T-helper 17 cell (primary cell): ENCODE results near the gene MST1R. TPM values are rescaled to one million over a fixed set of nuclear protein-coding genes. Genes with fewer than 3 reads are reported as not detected.
A peak's percentile ranks its signal among the peaks of the same experiment; 100 is the strongest.
"Not testable (repeated sequence)": the region's sequence is repeated elsewhere in the genome, so short reads cannot be mapped to it uniquely, and the experiment has no call there.

Source experiments
- ATAC-seq: fragments of 150-1000 bp; cut with Tn5 transposase; 2 replicates; pipeline ENCODE4 v1.10.0; 2021; ENCODE audit warnings: mild to moderate bottlenecking, moderate library complexity
- DNase-seq, 3 donors: peaks; one replicate each; pipeline versions ENCODE4 v3.0.0 to v3.0.0-alpha.2; 2020 to 2021
- H3K9me3 ChIP-seq: one replicate; pipeline ENCODE4 v1.7.0; 2013; ENCODE audit warnings: low read length, mild to moderate bottlenecking; ENCODE audit not compliant: control insufficient read depth, poor library complexity, severe bottlenecking
- H3K27ac Mint-ChIP-seq: one replicate; pipeline ENCODE4 v1.8.0; 2022; ENCODE audit warnings: mild to moderate bottlenecking, moderate library complexity, mixed read lengths
- H3K27me3 Mint-ChIP-seq: one replicate; pipeline ENCODE4 v1.8.0; 2022; ENCODE audit warnings: mixed read lengths
- H3K36me3 Mint-ChIP-seq: one replicate; pipeline ENCODE4 v1.8.0; 2022; ENCODE audit warnings: low read depth, mixed read lengths
- H3K4me1 Mint-ChIP-seq: one replicate; pipeline ENCODE4 v1.8.0; 2022; ENCODE audit warnings: mild to moderate bottlenecking, mixed read lengths
- H3K4me3 Mint-ChIP-seq: one replicate; pipeline ENCODE4 v1.8.0; 2022; ENCODE audit warnings: mild to moderate bottlenecking, moderate library complexity, mixed read lengths
- total RNA-seq, 4 donors: library from RNA in 2 of 4; stranded (reverse) in 2 of 4; gene quantifications; one replicate each; pipeline ENCODE4 v1.2.3 and lab custom pipeline; 2022 to 2026

The MST1R gene
- total RNA-seq: 1 to 10 TPM in 1 of 2 donors, under 1 TPM in 1; 0.63 to 1.7 TPM
- total RNA-seq (lab: John Stamatoyannopoulos, UW): 0.60 to 1.5 reads per million in 2 donors

GRCh38 chr3:49903451-49904424 is at the start of gene MST1R:
MST1R (minus strand) TSS chr3:49903873; CDS start chr3:49903609, 264 bp downstream.
- H3K9me3 ChIP-seq: no peaks in the 10 kb centered on the region
- H3K36me3 Mint-ChIP-seq: no peaks in the 10 kb centered on the region
- ATAC-seq (peak; percentile 98), DNase-seq (peak; percentile 73 to 78 (median 76))
- H3K4me3 Mint-ChIP-seq: peak within 1 kb of the TSS; percentile 88
- peaks cover 26% of the 10 kb centered on the region for H3K4me1 Mint-ChIP-seq
- H3K27ac Mint-ChIP-seq: peak within 1 kb of the TSS; percentile 69
- no peaks in the 10 kb centered on the region for H3K27me3 Mint-ChIP-seq

GRCh38 chr3:49952924-49953323 is 49.3 kb upstream of the MST1R start:
- Mint-ChIP-seq H3K27me3 (no peaks in the 10 kb centered on the region), H3K4me1 (peaks cover 21% of the 10 kb centered on the region), H3K4me3 (no peak overlapping the region), H3K36me3 (no peaks in the 10 kb centered on the region), H3K27ac (peak overlapping the region; percentile 21)
- no peak for ATAC-seq
- no peaks in the 10 kb centered on the region for H3K9me3 ChIP-seq
- no peak for DNase-seq

GRCh38 chr3:49942651-49943050 is 39.0 kb upstream of the MST1R start:
- peaks cover 4% of the 10 kb centered on the region for H3K36me3 Mint-ChIP-seq
- ATAC-seq (no peak), DNase-seq (no peak)
- H3K4me1 Mint-ChIP-seq: peaks cover 16% of the 10 kb centered on the region
- H3K27me3 Mint-ChIP-seq: no peaks in the 10 kb centered on the region
- no peaks in the 10 kb centered on the region for H3K9me3 ChIP-seq
- no peak overlapping the region for H3K27ac Mint-ChIP-seq
- peak overlapping the region; percentile 28 for H3K4me3 Mint-ChIP-seq

DNA sequence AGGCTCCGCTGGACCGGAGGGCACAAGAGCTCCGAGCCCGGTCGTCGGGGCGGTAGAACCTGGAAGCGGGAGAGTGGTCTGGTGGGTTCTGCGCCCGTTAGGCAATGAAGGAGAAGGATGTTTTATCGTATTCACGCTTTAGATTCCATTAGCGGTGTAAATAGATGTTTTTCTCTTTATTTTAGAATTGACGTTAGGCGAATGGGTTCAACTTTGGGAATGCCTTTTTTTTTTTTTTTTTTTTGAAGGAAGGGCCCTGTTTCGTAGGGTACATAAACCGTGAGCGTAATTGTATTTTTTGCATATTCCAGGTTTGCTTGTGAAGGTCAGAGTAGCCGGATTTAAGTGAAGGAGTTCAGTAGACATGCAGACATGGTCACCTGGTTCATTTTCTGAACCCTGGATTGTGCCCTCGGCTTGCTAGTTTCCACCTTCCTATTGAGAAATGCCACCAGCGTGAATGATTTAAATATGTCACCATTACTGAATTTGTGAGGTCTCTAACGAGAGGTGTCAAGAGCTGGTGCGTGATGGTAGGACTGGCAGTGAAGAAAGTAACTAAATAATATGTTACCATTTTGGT is 37.1 kb upstream of the MST1R start:
- peak overlapping the region; percentile 97 for H3K27ac Mint-ChIP-seq

DNA sequence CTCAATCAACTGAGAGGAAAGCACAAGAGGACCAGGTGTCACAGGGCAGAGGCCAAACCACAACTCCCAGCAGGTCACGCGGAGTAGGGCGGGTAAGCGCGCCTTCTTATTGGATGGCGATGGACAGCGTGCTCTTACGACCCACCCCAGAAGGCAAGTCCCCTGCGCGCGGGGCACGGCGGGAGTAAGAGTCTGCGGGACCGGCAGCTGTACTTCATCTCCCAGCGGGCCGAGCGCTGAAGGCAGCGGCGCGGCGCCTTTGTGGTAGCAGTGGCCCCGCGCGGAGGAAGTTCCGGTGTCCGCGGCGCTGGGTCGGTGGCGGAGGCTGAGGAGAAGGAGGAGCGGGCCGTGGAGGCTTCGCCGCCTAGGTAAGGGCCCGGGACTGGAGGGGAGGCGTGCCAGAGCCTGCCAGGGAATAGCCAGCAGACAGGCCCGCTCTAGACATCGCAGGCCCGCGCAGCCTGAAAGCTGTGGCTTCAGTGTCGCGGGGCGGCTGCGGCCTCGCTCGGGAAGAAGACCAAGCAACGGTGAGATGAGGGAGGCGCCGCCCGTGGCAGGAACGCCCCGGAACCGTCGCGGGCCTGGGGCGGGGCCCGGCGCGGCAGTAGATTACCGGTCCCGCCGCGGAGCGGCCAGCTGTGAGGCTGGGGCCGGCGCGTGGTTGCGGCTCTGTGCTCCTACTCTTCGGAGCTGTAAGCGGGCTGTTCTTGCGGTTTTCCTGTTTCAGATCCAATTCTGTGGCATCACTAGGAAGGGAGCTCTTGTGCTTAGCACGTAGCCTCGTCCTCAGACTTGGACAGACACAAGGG is 36.4 kb upstream of the MST1R start, which contains the start of gene RBM6:
TSS of gene RBM6 (plus strand) at position 293 of the 809 bp plus-strand sequence. CDS start 22,492 bp downstream, outside the sequence.
- Mint-ChIP-seq H3K27me3 (no peaks in the 10 kb centered on the region), H3K27ac (peak within 1 kb of the TSS; percentile 97), H3K4me1 (peaks cover 15% of the 10 kb centered on the region), H3K4me3 (peak within 1 kb of the TSS; percentile 98), H3K36me3 (peaks cover 7% of the 10 kb centered on the region)
- H3K9me3 ChIP-seq: no peaks in the 10 kb centered on the region
- ATAC-seq (peak; percentile 97), DNase-seq (peak; percentile 87 to 88 (median 88))

More for the DNA sequence above, 37.1 kb upstream of the MST1R start:
- ATAC-seq (no peak), DNase-seq (no peak)
- Mint-ChIP-seq H3K4me1 (peaks cover 14% of the 10 kb centered on the region), H3K27me3 (no peaks in the 10 kb centered on the region), H3K36me3 (peaks cover 4% of the 10 kb centered on the region), H3K4me3 (peak overlapping the region; percentile 98)
- H3K9me3 ChIP-seq: no peaks in the 10 kb centered on the region

DNA sequence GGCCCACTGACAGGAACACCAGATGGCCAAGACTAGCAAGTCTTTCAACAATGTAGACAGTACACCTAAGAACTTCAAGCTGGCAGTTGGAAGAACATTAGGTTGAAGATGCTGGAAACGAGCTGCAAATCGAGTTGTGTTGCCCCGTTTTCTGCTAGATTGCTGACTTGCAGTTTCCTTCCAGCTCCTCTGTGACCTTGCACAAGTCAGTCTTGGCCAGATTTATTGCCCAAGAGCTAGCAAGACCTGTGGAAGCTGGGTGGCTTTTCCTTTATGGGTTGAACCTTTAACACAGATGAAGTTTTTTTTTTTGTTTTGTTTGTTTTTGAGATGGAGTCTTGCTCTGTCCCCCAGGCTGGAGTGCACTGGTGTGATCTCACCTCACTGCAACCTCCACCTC is 33.4 kb upstream of the MST1R start:
- no peaks in the 10 kb centered on the region for H3K9me3 ChIP-seq
- no peak for DNase-seq
- ATAC-seq: no peak
- no peaks in the 10 kb centered on the region for H3K27me3 Mint-ChIP-seq
- peaks cover 5% of the 10 kb centered on the region for H3K36me3 Mint-ChIP-seq
- no peak overlapping the region for H3K27ac Mint-ChIP-seq
- H3K4me1 Mint-ChIP-seq: peaks cover 12% of the 10 kb centered on the region
- H3K4me3 Mint-ChIP-seq: no peak overlapping the region

GRCh38 chr3:49932281-49932680 is 28.6 kb upstream of the MST1R start:
- H3K36me3 Mint-ChIP-seq, DNase-seq, H3K27me3 Mint-ChIP-seq, H3K9me3 ChIP-seq, H3K4me3 Mint-ChIP-seq, ATAC-seq: not testable (repeated sequence)
- Mint-ChIP-seq H3K27ac (peak overlapping the region; percentile 37), H3K4me1 (peaks cover 24% of the 10 kb centered on the region)

DNA sequence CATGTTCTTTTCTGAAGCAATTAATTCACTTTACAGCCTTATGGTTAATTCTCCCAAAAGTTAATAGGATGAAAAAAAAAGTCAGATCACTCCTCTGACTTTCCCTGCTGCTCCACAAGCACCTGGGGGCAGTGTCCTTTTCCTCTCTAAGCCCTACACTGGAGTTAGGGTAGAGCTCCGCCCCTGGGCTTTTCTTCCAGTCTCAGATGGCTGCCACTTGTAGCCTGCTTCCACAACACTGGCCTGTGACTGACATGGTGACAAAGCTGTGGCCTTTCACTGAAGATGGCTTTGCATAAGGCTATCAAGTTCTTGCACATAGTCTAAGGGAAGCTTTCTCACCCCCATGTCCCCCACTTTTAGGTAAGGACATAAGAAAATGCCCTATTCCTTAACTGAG is 27.2 kb upstream of the MST1R start:
- DNase-seq (no peak), ATAC-seq (no peak)
- no peaks in the 10 kb centered on the region for H3K27me3 Mint-ChIP-seq
- peak overlapping the region; percentile 33 for H3K4me3 Mint-ChIP-seq
- no peaks in the 10 kb centered on the region for H3K9me3 ChIP-seq
- H3K4me1 Mint-ChIP-seq: peaks cover 27% of the 10 kb centered on the region
- H3K27ac Mint-ChIP-seq: peak overlapping the region; percentile 37
- peaks cover 2% of the 10 kb centered on the region for H3K36me3 Mint-ChIP-seq

- no peak for DNase-seq
Measured at GRCh38 chr3:49930168-49930690, 26.6 kb upstream of the MST1R start.

DNA sequence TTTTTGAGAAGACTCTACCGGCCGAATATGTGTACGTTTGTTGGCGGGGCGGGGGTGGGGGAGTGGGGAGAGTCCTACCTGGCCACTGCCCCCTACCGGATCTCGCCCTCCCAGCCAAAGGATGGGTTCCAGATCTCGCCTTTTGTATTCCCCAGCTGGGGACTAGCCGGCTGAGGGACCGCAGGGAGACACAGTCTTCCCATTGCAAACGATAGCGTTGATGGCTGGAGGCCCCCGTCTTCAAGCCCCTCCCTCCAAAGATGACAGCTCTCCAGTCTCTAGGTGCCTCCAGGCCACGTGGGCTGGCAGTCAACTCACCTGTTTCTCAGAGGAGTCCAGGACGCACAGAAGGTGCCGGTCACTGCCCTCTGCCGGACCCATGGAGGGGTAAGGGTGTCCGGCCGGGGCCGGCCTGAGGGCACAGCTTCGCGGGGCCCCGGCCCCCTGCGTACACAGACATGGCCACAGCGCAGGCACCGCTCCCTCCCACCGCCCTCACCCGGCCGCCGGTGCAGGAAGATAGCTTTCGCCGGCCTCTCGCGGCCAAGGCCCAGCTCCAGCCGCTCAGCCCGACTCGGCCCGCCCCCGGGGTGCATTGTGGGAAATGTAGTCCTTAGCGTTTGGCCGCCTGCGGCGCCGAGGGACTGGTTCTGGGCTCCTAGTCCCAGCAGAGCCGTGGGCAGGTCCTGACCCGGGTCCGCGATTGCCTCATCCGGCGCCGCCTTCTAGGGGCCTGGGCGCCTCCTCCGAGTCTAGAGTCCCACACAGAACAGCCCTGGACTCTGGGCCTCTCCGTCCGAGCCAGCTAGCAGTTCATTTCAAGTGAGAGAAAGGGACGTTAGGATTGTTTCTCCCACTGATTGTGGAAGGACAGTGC is 25.9 kb upstream of the MST1R start, which contains the start of gene MON1A:
TSS of gene MON1A (minus strand) at position 521 of the 877 bp plus-strand sequence. CDS start 16,465 bp downstream, outside the sequence.
- Mint-ChIP-seq H3K4me1 (peaks cover 26% of the 10 kb centered on the region), H3K27me3 (no peaks in the 10 kb centered on the region), H3K4me3 (peak within 1 kb of the TSS; percentile 84), H3K36me3 (no peaks in the 10 kb centered on the region), H3K27ac (peak within 1 kb of the TSS; percentile 92)
- ATAC-seq (peak; percentile 97), DNase-seq (peak; percentile 76 to 79 (median 78))
- no peaks in the 10 kb centered on the region for H3K9me3 ChIP-seq

More at GRCh38 chr3:49930168-49930690, 26.6 kb upstream of the MST1R start:
- H3K4me3 Mint-ChIP-seq: peak overlapping the region; percentile 84
- peaks cover under 1% of the 10 kb centered on the region for H3K36me3 Mint-ChIP-seq
- no peaks in the 10 kb centered on the region for H3K27me3 Mint-ChIP-seq
- no peaks in the 10 kb centered on the region for H3K9me3 ChIP-seq
- no peak for ATAC-seq
- H3K27ac Mint-ChIP-seq: peak overlapping the region; percentile 92
- peaks cover 26% of the 10 kb centered on the region for H3K4me1 Mint-ChIP-seq

- Mint-ChIP-seq H3K27ac (no peak overlapping the region), H3K4me3 (peak overlapping the region; percentile 84), H3K36me3 (no peaks in the 10 kb centered on the region), H3K27me3 (no peaks in the 10 kb centered on the region), H3K4me1 (peaks cover 26% of the 10 kb centered on the region)
- DNase-seq (no peak), ATAC-seq (no peak)
- no peaks in the 10 kb centered on the region for H3K9me3 ChIP-seq
Measured at GRCh38 chr3:49928481-49929017, 24.9 kb upstream of the MST1R start.
